GM19467 (cell line): ENCODE measurements around the gene STARD3.
"Not testable (repeated sequence)": the region's sequence is repeated elsewhere in the genome, so short reads cannot be mapped to it uniquely, and the experiment has no call there.

Source experiments
- ATAC-seq: cut with Tn5 transposase; IDR thresholded peaks from one replicate; pipeline ENCODE4 v1.9.1; 2021; ENCODE audit warnings: mild to moderate bottlenecking, moderate library complexity; ENCODE audit not compliant: unreplicated experiment

Gene STARD3

GRCh38 chr17:39706921-39707337 is 70.0 kb downstream of the STARD3 start:
- ATAC-seq, result no peak

- ATAC-seq, result no peak
Observed at GRCh38 chr17:39709319-39709997, 72.5 kb downstream of the STARD3 start.

GRCh38 chr17:39709998-39710964 is 73.3 kb downstream of the STARD3 start:
- no peak for ATAC-seq

GRCh38 chr17:39711071-39711470 is 74.1 kb downstream of the STARD3 start:
- ATAC-seq, result not testable (repeated sequence)

- ATAC-seq, result no peak
Observed at GRCh38 chr17:39711851-39712250, 74.9 kb downstream of the STARD3 start.
